Loucy (cell line): Measurements from ENCODE around the gene C8B.

Source experiments
- H2AFZ ChIP-seq: fragments of 200-600 bp; sonication (generic); 2 replicates; pipeline ENCODE4 v1.6.0; 2016; ENCODE audit warnings: antibody characterized with exemption, mild to moderate bottlenecking, low read length, moderate library complexity
- H3F3A ChIP-seq: fragments of 200-600 bp; 2 replicates; pipeline ENCODE4 v1.6.0; 2016; ENCODE audit warnings: antibody characterized with exemption, low read depth, mild to moderate bottlenecking
- H3K27me3 ChIP-seq: fragments of 200-600 bp; sonication (generic); 2 replicates; pipeline ENCODE4 v1.6.1; 2014; ENCODE audit warnings: low read length, mild to moderate bottlenecking; ENCODE audit not compliant: insufficient read depth, poor library complexity, severe bottlenecking
- H3K36me3 ChIP-seq: fragments of 200-600 bp; sonication (generic); 2 replicates; pipeline ENCODE4 v1.6.1; 2016; ENCODE audit warnings: low read length; ENCODE audit not compliant: insufficient read depth
- H3K4me1 ChIP-seq: fragments of 200-600 bp; sonication (generic); 2 replicates; pipeline ENCODE4 v1.5.1; 2014; ENCODE audit warnings: low read length, mild to moderate bottlenecking; ENCODE audit not compliant: insufficient read depth, poor library complexity, severe bottlenecking
- H3K4me2 ChIP-seq: fragments of 200-600 bp; sonication (generic); 2 replicates; pipeline ENCODE4 v1.6.0; 2014; ENCODE audit warnings: antibody characterized with exemption, low read length, low read depth, mild to moderate bottlenecking; ENCODE audit not compliant: poor library complexity, severe bottlenecking
- H3K4me3 ChIP-seq: fragments of 200-600 bp; sonication (generic); 2 replicates; pipeline ENCODE4 v1.5.1; 2014; ENCODE audit warnings: low read length, mild to moderate bottlenecking, mixed read lengths; ENCODE audit not compliant: poor library complexity, severe bottlenecking
- H3K79me2 ChIP-seq: fragments of 200-600 bp; sonication (generic); 2 replicates; pipeline ENCODE4 v1.6.1; 2014; ENCODE audit warnings: low read length; ENCODE audit not compliant: insufficient read depth
- H3K9ac ChIP-seq: fragments of 200-600 bp; sonication (generic); 2 replicates; pipeline ENCODE4 v1.6.0; 2014; ENCODE audit warnings: mild to moderate bottlenecking, low read depth, low read length, moderate library complexity; ENCODE audit not compliant: poor library complexity, severe bottlenecking
- H3K9me2 ChIP-seq: fragments of 200-600 bp; sonication (generic); replicated peaks from 2 replicates; pipeline ENCODE4 v1.6.1; 2016; ENCODE audit warnings: low read depth, low read length, mixed read lengths
- H3K9me3 ChIP-seq: fragments of 200-600 bp; sonication (generic); 2 replicates; pipeline ENCODE4 v1.6.1; 2014; ENCODE audit warnings: mild to moderate bottlenecking, antibody characterized with exemption, low read length, low read depth; ENCODE audit not compliant: insufficient read depth
- H4K20me1 ChIP-seq: fragments of 200-600 bp; sonication (generic); 2 replicates; pipeline ENCODE4 v1.6.0; 2014; ENCODE audit warnings: antibody characterized with exemption, low read length, mild to moderate bottlenecking; ENCODE audit not compliant: insufficient read depth, poor library complexity, severe bottlenecking
- CTCF ChIP-seq: fragments of 200-600 bp; sonication (generic); conservative IDR thresholded peaks from 2 replicates; pipeline ENCODE4 v1.5.1; 2014; ENCODE audit warnings: mild to moderate bottlenecking, antibody characterized with exemption, low read length
- EZH2phosphoT487 ChIP-seq: fragments of 200-600 bp; IDR thresholded peaks from 2 replicates; pipeline ENCODE4 v1.6.1; 2018; ENCODE audit warnings: antibody characterized with exemption, mild to moderate bottlenecking, moderate library complexity, borderline replicate concordance

Gene C8B

GRCh38 chr1:57012315-57012714 is 46.5 kb upstream of the C8B start:
- no peak overlapping the region for H3K4me3 ChIP-seq
- no peaks in the 10 kb centered on the region for H3K79me2 ChIP-seq
- no peaks in the 10 kb centered on the region for H3K36me3 ChIP-seq
- no peak overlapping the region for H2AFZ ChIP-seq
- no peaks in the 10 kb centered on the region for H3K9me3 ChIP-seq
- H3K27me3 ChIP-seq = no peaks in the 10 kb centered on the region
- no peak overlapping the region for H3K4me2 ChIP-seq
- no peak for TF ChIP-seq CTCF
- H3K4me1 ChIP-seq = no peaks in the 10 kb centered on the region
- no peaks in the 10 kb centered on the region for H3F3A ChIP-seq
- H3K9ac ChIP-seq = no peak overlapping the region
- no peaks in the 10 kb centered on the region for H3K9me2 ChIP-seq
- no peaks in the 10 kb centered on the region for H4K20me1 ChIP-seq

GRCh38 chr1:57010511-57010910 is 44.7 kb upstream of the C8B start:
- Histone ChIP-seq H3K79me2 (no peaks in the 10 kb centered on the region), H3K9me3 (no peaks in the 10 kb centered on the region), H4K20me1 (no peaks in the 10 kb centered on the region), H3K4me1 (no peaks in the 10 kb centered on the region), H3K27me3 (no peaks in the 10 kb centered on the region), H3K36me3 (no peaks in the 10 kb centered on the region), H3K9me2 (no peaks in the 10 kb centered on the region), H3K9ac (no peak overlapping the region), H2AFZ (no peak overlapping the region), H3K4me2 (no peak overlapping the region), H3F3A (no peaks in the 10 kb centered on the region), H3K4me3 (no peak overlapping the region)
- TF ChIP-seq EZH2phosphoT487 (no peak), CTCF (no peak)

- Histone ChIP-seq H3K9me3 (no peaks in the 10 kb centered on the region), H3K4me2 (no peak overlapping the region), H4K20me1 (no peaks in the 10 kb centered on the region), H3K36me3 (no peaks in the 10 kb centered on the region), H3K4me3 (no peak overlapping the region), H3K9ac (no peak overlapping the region), H3K79me2 (no peaks in the 10 kb centered on the region), H2AFZ (no peak overlapping the region), H3K9me2 (no peaks in the 10 kb centered on the region), H3K27me3 (no peaks in the 10 kb centered on the region), H3F3A (no peaks in the 10 kb centered on the region), H3K4me1 (no peaks in the 10 kb centered on the region)
- TF ChIP-seq EZH2phosphoT487 = no peak
- TF ChIP-seq CTCF = no peak
Measured at GRCh38 chr1:57007948-57008347, 42.1 kb upstream of the C8B start.
